Peyer's patch (tissue), 4 donors: Measurements from ENCODE around the gene ACY1.

Source experiments
- POLR2A ChIP-seq, 2 donors: fragments of 450-650 bp; IDR thresholded peaks; one replicate each; pipeline ENCODE4 v1.5.1; 2017; ENCODE audit warnings: antibody characterized with exemption in 2 of 2, mild to moderate bottlenecking in 2 of 2, moderate library complexity in 2 of 2
- TF ChIP-seq, protein P1 (sequence below), 6 experiments: fragments of 450-650 bp in 4 of 6; fragments of 200-600 bp in 2 of 6; sonication (generic) in 1 of 6; IDR thresholded peaks; one replicate each; pipeline ENCODE4 v1.5.1; 2017 to 2019; ENCODE audit warnings: antibody characterized with exemption in 6 of 6, mild to moderate bottlenecking in 3 of 6, moderate library complexity in 1 of 6

DNA sequence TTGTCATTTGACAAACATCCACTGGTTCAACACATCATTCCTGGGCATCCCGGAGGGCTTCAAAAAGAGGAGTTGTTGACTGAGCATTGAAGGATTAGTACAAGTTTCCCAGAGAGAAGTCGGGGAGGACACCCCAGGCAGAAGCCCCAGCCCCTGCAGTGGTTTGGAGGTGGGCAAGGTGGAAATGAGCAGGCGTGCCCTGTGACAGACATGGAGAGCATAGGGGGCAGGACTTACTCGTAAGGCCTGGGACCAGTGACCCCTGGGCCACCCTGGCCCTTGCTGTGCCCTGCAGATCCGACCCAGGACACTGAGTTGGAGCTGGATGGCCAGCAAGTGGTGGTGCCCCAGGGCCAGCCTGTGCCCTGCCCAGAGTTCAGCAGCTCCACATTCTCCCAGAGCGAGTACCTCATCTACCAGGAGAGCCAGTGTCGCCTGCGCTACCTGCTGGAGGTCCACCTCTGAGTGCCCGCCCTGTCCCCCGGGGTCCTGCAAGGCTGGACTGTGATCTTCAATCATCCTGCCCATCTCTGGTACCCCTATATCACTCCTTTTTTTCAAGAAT, 35.2 kb upstream of the ACY1 start:
- TF ChIP-seq, protein P1, sequence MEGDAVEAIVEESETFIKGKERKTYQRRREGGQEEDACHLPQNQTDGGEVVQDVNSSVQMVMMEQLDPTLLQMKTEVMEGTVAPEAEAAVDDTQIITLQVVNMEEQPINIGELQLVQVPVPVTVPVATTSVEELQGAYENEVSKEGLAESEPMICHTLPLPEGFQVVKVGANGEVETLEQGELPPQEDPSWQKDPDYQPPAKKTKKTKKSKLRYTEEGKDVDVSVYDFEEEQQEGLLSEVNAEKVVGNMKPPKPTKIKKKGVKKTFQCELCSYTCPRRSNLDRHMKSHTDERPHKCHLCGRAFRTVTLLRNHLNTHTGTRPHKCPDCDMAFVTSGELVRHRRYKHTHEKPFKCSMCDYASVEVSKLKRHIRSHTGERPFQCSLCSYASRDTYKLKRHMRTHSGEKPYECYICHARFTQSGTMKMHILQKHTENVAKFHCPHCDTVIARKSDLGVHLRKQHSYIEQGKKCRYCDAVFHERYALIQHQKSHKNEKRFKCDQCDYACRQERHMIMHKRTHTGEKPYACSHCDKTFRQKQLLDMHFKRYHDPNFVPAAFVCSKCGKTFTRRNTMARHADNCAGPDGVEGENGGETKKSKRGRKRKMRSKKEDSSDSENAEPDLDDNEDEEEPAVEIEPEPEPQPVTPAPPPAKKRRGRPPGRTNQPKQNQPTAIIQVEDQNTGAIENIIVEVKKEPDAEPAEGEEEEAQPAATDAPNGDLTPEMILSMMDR (IDR thresholded peaks at IDR 0.05), result no peak
- TF ChIP-seq POLR2A (IDR thresholded peaks at IDR 0.05), result no peak
